Lower leg skin (tissue), 3 donors: ENCODE measurements around the gene TRAF3IP1.

ENCODE experiments used
- POLR2A ChIP-seq, 2 donors: fragments of 450-650 bp; IDR thresholded peaks; one replicate each; pipeline ENCODE4 v1.6.1; 2016 to 2017; ENCODE audit warnings: antibody characterized with exemption in 2 of 2, mild to moderate bottlenecking in 1 of 2, moderate library complexity in 1 of 2
- TF ChIP-seq, protein P1 (sequence below), 3 donors: fragments of 450-650 bp; IDR thresholded peaks; one replicate each; pipeline ENCODE4 v1.5.1; 2016; ENCODE audit warnings: antibody characterized with exemption in 3 of 3, mild to moderate bottlenecking in 3 of 3, moderate library complexity in 2 of 3

DNA sequence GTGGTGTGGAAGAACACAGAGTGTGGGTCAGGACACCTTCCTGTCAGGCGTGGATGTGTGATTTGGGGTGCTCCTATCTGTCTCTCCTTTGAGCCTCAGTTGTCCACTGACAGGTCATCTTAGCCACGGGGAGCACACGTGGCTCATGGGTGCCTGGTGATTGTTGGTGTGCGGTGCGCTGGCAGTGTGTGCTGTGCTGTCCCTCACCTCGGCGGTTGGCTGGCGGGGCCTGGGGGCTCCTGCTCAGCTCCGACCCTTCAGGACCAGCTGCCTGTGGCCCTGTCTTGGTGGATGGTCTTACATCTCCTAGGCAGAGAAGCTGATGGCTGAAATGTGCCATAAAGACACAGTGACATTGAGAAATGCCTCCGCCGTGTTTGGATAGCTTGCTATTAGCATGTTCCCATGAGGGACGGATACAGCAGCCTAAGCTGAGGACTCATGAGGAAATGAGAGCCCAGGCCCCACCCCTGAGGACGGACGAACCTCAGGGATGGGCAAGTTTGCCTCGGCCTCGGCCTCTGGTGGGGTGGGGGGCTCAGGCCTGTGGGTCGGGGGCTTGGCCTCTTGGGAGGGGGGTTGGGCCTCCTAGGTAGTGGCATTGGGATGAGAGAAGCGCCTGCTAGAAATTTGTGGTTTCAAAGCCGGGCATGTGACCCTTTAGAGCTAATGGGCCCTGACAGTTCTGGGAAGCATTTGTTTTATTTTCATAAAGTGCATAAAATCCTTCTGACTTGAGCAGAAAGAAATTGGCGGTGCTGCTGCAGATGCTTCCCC is 86.1 kb downstream of the TRAF3IP1 start:
- TF ChIP-seq, protein P1, sequence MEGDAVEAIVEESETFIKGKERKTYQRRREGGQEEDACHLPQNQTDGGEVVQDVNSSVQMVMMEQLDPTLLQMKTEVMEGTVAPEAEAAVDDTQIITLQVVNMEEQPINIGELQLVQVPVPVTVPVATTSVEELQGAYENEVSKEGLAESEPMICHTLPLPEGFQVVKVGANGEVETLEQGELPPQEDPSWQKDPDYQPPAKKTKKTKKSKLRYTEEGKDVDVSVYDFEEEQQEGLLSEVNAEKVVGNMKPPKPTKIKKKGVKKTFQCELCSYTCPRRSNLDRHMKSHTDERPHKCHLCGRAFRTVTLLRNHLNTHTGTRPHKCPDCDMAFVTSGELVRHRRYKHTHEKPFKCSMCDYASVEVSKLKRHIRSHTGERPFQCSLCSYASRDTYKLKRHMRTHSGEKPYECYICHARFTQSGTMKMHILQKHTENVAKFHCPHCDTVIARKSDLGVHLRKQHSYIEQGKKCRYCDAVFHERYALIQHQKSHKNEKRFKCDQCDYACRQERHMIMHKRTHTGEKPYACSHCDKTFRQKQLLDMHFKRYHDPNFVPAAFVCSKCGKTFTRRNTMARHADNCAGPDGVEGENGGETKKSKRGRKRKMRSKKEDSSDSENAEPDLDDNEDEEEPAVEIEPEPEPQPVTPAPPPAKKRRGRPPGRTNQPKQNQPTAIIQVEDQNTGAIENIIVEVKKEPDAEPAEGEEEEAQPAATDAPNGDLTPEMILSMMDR (IDR thresholded peaks at IDR 0.05), result no peak
- TF ChIP-seq POLR2A (IDR thresholded peaks at IDR 0.05), result no peak
